Measurements from ENCODE around the gene RHBG. TPM values are rescaled to one million over a fixed set of nuclear protein-coding genes. Genes with fewer than 3 reads are reported as not detected.

Gene RHBG
- total RNA-seq, 1 donor from 2014 or later = not detected

DNA sequence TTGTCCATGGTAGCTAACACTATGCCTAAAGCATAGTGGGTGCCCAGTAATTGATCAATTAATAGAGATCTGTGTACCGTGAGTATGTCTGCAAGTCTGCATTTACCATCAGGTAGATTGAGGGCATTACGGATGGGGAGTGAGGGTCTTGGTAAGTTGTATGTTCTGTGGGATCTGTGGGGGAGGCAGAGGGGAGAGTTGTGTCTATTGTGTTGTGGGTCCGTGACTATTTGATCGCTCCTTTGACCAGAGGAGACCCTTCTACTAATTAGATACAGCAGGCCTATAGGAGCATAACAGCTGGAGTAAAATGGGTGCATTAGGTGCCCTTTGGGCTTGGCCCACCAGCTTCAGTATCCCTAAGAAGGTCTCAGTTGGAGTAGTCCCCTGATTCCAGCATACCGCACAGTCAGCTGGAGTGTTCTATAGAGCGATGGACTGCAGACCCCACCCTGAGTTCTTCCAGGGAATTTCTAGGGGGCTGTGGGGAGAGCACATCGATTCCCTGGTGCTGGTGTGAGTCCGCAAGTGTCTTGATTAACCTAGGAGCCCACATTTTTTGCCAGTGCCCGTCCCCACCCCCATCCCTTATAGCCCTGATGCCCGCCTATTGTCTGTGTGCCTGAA, 55.9 kb downstream of the RHBG start:
- DNase-seq (no peak), ATAC-seq (ENCODE audit: low read depth) (no peak)
- CTCF ChIA-PET = interaction anchor here (2.1 kb wide), 1 partner anchor 39 kb away, joined by 13 read pairs; no protein-coding TSS in a partner anchor
- no peak for TF ChIP-seq CTCF (IDR thresholded peaks at IDR 0.05)
- Mint-ChIP-seq H3K9me3 (no peaks in the 10 kb centered on the region), H3K4me3 (no peak overlapping the region), H3K4me1 (peaks cover 19% of the 10 kb centered on the region), H3K27ac (no peak overlapping the region), H3K27me3 (peaks cover 78% of the 10 kb centered on the region), H3K36me3 (ENCODE audit: low read depth) (peaks cover 2% of the 10 kb centered on the region)
- intact Hi-C loops (cut with micrococcal nuclease) = no loop called here
- POLR2A ChIA-PET = no interaction called here

GRCh38 chr1:156425943-156426342, 56.9 kb downstream of the RHBG start:
- no peaks in the 10 kb centered on the region for H3K36me3 Mint-ChIP-seq (ENCODE audit: low read depth)
- peaks cover 76% of the 10 kb centered on the region for H3K27me3 Mint-ChIP-seq
- DNase-seq (no peak), ATAC-seq (ENCODE audit: low read depth) (no peak)
- no peak overlapping the region for H3K4me3 Mint-ChIP-seq
- H3K9me3 Mint-ChIP-seq = no peaks in the 10 kb centered on the region
- TF ChIP-seq CTCF (IDR thresholded peaks at IDR 0.05) = no peak
- POLR2A ChIA-PET = no interaction called here
- CTCF ChIA-PET = interaction anchor here (1.3 kb wide), 1 partner anchor 21 kb away, joined by 3 read pairs; no protein-coding TSS in a partner anchor
- H3K4me1 Mint-ChIP-seq = peaks cover 9% of the 10 kb centered on the region
- no peak overlapping the region for H3K27ac Mint-ChIP-seq
- intact Hi-C loops (cut with micrococcal nuclease) = no loop called here

GRCh38 chr1:156427957-156428356, 58.9 kb downstream of the RHBG start:
- Mint-ChIP-seq H3K27me3 (peaks cover 80% of the 10 kb centered on the region), H3K4me3 (no peak overlapping the region), H3K36me3 (ENCODE audit: low read depth) (no peaks in the 10 kb centered on the region), H3K4me1 (no peaks in the 10 kb centered on the region), H3K9me3 (no peaks in the 10 kb centered on the region), H3K27ac (no peak overlapping the region)
- TF ChIP-seq CTCF (IDR thresholded peaks at IDR 0.05) = no peak
- ChIA-PET CTCF (no interaction called here), POLR2A (interaction anchor here (0.5 kb wide), 1 partner anchor 340 kb away, joined by 6 read pairs; no protein-coding TSS in a partner anchor)
- no peak for DNase-seq
- no peak for ATAC-seq (ENCODE audit: low read depth)
- intact Hi-C loops (cut with micrococcal nuclease) = no loop called here

- no peak for ATAC-seq (ENCODE audit: low read depth)
- Mint-ChIP-seq H3K9me3 (no peaks in the 10 kb centered on the region), H3K27ac (no peak overlapping the region), H3K4me3 (no peak overlapping the region), H3K27me3 (peaks cover 81% of the 10 kb centered on the region), H3K36me3 (ENCODE audit: low read depth) (no peaks in the 10 kb centered on the region), H3K4me1 (no peaks in the 10 kb centered on the region)
- no peak for TF ChIP-seq CTCF (IDR thresholded peaks at IDR 0.05)
- ChIA-PET CTCF (no interaction called here), POLR2A (no interaction called here)
- DNase-seq = no peak
- intact Hi-C loops (cut with micrococcal nuclease) = no loop called here
Observed at GRCh38 chr1:156428746-156429288, 59.8 kb downstream of the RHBG start.

DNA sequence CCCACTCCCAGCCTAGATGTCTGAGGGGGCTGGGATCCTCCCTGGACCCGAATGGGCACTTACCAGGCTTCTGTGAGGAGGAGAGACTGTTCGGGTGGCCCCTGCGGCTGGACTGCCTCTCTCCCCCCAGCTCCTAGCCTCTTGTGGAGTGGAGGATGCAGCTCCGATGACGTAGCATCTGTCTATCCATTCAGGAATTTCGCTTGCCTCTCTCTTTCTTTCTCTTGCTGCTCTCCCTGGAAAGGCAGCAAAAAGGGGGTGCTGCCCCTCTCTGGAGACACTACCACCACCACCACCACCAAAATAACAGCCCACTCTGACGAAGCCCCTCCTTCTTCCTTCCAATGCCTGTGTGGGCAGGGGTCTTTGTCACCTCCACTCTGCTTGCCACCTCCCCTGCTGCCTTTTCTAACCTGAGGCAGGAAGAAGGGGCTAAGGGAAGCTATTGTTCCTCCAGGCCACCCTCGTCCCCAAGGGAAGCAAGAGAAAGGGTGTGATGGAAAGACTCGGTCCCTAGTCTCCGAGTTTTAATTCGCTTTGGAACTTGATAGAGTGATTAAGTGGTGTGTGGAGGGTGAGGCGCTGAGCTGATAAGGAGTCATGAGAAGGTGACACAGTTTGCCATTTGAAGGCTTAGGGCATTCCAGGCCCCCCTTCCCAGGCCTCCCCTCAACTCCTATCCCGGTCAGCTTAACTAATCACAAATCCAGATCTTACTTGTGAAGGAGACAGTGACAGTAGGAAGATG, 60.5 kb downstream of the RHBG start:
- no peaks in the 10 kb centered on the region for H3K36me3 Mint-ChIP-seq (ENCODE audit: low read depth)
- peaks cover 82% of the 10 kb centered on the region for H3K27me3 Mint-ChIP-seq
- ChIA-PET POLR2A (no interaction called here), CTCF (interaction anchor here (1.3 to 1.6 kb wide), 2 partner anchors 10 to 44 kb away, joined by 3 read pairs; no protein-coding TSS in a partner anchor)
- intact Hi-C loops (cut with micrococcal nuclease) = no loop called here
- no peak for DNase-seq
- no peak for TF ChIP-seq CTCF (IDR thresholded peaks at IDR 0.05)
- H3K9me3 Mint-ChIP-seq = no peaks in the 10 kb centered on the region
- ATAC-seq (ENCODE audit: low read depth) = no peak
- H3K4me1 Mint-ChIP-seq = no peaks in the 10 kb centered on the region
- no peak overlapping the region for H3K27ac Mint-ChIP-seq
- H3K4me3 Mint-ChIP-seq = no peak overlapping the region
